KMS-11 (cell line): Measurements from ENCODE around the gene PDLIM5.

ENCODE experiments used
- H2AFZ ChIP-seq: fragments of 200-600 bp; sonication (generic); 2 replicates; pipeline ENCODE4 v1.6.1; 2016; ENCODE audit warnings: antibody characterized with exemption, mixed run types, low read depth
- H3K27ac ChIP-seq: fragments of 200-600 bp; sonication (generic); 2 replicates; pipeline ENCODE4 v1.6.1; 2016; ENCODE audit warnings: mild to moderate bottlenecking, mixed run types
- H3K27me3 ChIP-seq: fragments of 200-600 bp; sonication (generic); 2 replicates; pipeline ENCODE4 v1.6.1; 2017; ENCODE audit warnings: mild to moderate bottlenecking, low read depth, mixed run types, moderate library complexity; ENCODE audit not compliant: insufficient read depth
- H3K36me3 ChIP-seq: fragments of 200-600 bp; sonication (generic); 2 replicates; pipeline ENCODE4 v1.6.1; 2017; ENCODE audit warnings: mild to moderate bottlenecking, mixed run types; ENCODE audit not compliant: insufficient read depth
- H3K4me1 ChIP-seq: fragments of 200-600 bp; sonication (generic); 2 replicates; pipeline ENCODE4 v1.6.1; 2016; ENCODE audit warnings: mild to moderate bottlenecking, low read depth, mixed run types; ENCODE audit not compliant: poor library complexity, severe bottlenecking
- H3K4me2 ChIP-seq: fragments of 200-600 bp; sonication (generic); 2 replicates; pipeline ENCODE4 v1.7.0; 2016; ENCODE audit warnings: mild to moderate bottlenecking, mixed run types
- H3K4me3 ChIP-seq: fragments of 200-600 bp; sonication (generic); IDR thresholded peaks from 2 replicates; pipeline ENCODE4 v1.6.1; 2017; ENCODE audit warnings: low read depth, low read length, mixed read lengths; ENCODE audit not compliant: insufficient read depth
- H3K79me2 ChIP-seq: fragments of 200-600 bp; sonication (generic); 2 replicates; pipeline ENCODE4 v1.6.1; 2016; ENCODE audit warnings: low read depth, mixed run types; ENCODE audit not compliant: insufficient read depth
- H3K9ac ChIP-seq: fragments of 200-600 bp; sonication (generic); 2 replicates; pipeline ENCODE4 v1.6.1; 2016; ENCODE audit warnings: mild to moderate bottlenecking, mixed run types
- H4K20me1 ChIP-seq: fragments of 200-600 bp; sonication (generic); 2 replicates; pipeline ENCODE4 v1.6.1; 2016; ENCODE audit warnings: mild to moderate bottlenecking, mixed run types; ENCODE audit not compliant: insufficient read depth
- CTCF ChIP-seq: fragments of 200-600 bp; sonication (generic); conservative IDR thresholded peaks from 2 replicates; pipeline ENCODE4 v1.6.1; 2017; ENCODE audit warnings: low read depth, mild to moderate bottlenecking, antibody characterized with exemption, low read length, moderate library complexity, mixed read lengths

The PDLIM5 gene

GRCh38 chr4:94639298-94639697 is 187.6 kb downstream of the PDLIM5 start:
- Histone ChIP-seq H3K4me3 (no peak overlapping the region), H3K27ac (no peak overlapping the region), H3K9ac (no peak overlapping the region), H3K79me2 (no peaks in the 10 kb centered on the region), H3K36me3 (no peaks in the 10 kb centered on the region), H3K4me2 (no peak overlapping the region), H3K27me3 (no peaks in the 10 kb centered on the region), H4K20me1 (no peaks in the 10 kb centered on the region), H3K4me1 (peaks cover 14% of the 10 kb centered on the region), H2AFZ (no peak overlapping the region)
- TF ChIP-seq CTCF: no peak

GRCh38 chr4:94640151-94640550 is 188.4 kb downstream of the PDLIM5 start:
- Histone ChIP-seq H3K27me3 (no peaks in the 10 kb centered on the region), H3K36me3 (no peaks in the 10 kb centered on the region), H3K27ac (no peak overlapping the region), H2AFZ (no peak overlapping the region), H4K20me1 (no peaks in the 10 kb centered on the region), H3K4me3 (no peak overlapping the region), H3K4me2 (no peak overlapping the region), H3K9ac (no peak overlapping the region), H3K4me1 (peaks cover 14% of the 10 kb centered on the region), H3K79me2 (no peaks in the 10 kb centered on the region)
- no peak for TF ChIP-seq CTCF

- Histone ChIP-seq H3K4me3 (no peak overlapping the region), H3K79me2 (no peaks in the 10 kb centered on the region), H3K27ac (no peak overlapping the region), H2AFZ (no peak overlapping the region), H3K27me3 (no peaks in the 10 kb centered on the region), H4K20me1 (no peaks in the 10 kb centered on the region), H3K4me1 (peaks cover 14% of the 10 kb centered on the region), H3K4me2 (no peak overlapping the region), H3K9ac (no peak overlapping the region), H3K36me3 (no peaks in the 10 kb centered on the region)
- no peak for TF ChIP-seq CTCF
These were observed 190.2 kb downstream of the PDLIM5 start for GRCh38 chr4:94641702-94642560.

GRCh38 chr4:94642561-94642866 is 190.8 kb downstream of the PDLIM5 start:
- Histone ChIP-seq H2AFZ (no peak overlapping the region), H3K4me1 (peaks cover 14% of the 10 kb centered on the region), H3K9ac (no peak overlapping the region), H3K79me2 (no peaks in the 10 kb centered on the region), H3K27ac (no peak overlapping the region), H4K20me1 (no peaks in the 10 kb centered on the region), H3K4me3 (no peak overlapping the region), H3K4me2 (no peak overlapping the region), H3K27me3 (no peaks in the 10 kb centered on the region), H3K36me3 (no peaks in the 10 kb centered on the region)
- TF ChIP-seq CTCF: no peak
